IMR-90 (cell line): ENCODE measurements around the gene EP300. TPM values are rescaled to one million over a fixed set of nuclear protein-coding genes. Genes with fewer than 3 reads are reported as not detected.

Experiments
- ATAC-seq: fragments of 200-7000 bp; cut with Tn5 transposase; 2 replicates; pipeline ENCODE4 v1.9.1; 2020; ENCODE audit warnings: low read depth, mild to moderate bottlenecking, moderate library complexity
- BruUV-seq: library from RNA; stranded (reverse); fragments of 400-500 nt; replicated peaks from 2 replicates; lab custom pipeline; 2021; lab: Mats Ljungman, UMichigan
- CTCF ChIA-PET: fragments of 300-600 bp; formaldehyde crosslinking; extraction: SDS; loops from one replicate; lab custom pipeline; 2021; ENCODE audit warnings: antibody characterized with exemption; lab: Yijun Ruan, JAX
- POLR2A ChIA-PET: fragments of 300-600 bp; sonication (Branson Sonifier 250); formaldehyde crosslinking; loops from one replicate; lab custom pipeline; 2022; ENCODE audit warnings: antibody characterized with exemption; ENCODE audit not compliant: unreplicated experiment; lab: Charles Lee
- DNase-seq: peaks from one replicate; pipeline ENCODE4 v3.0.0; 2013
- H2AFZ ChIP-seq: replicated peaks from 2 replicates; pipeline ENCODE3; 2013; ENCODE audit warnings: low read length, mild to moderate bottlenecking; ENCODE audit not compliant: poor library complexity
- H2AK5ac ChIP-seq: 2 replicates; pipeline ENCODE4 v1.6.1; 2013; ENCODE audit warnings: low read depth, low read length, inconsistent platforms
- H2AK9ac ChIP-seq: replicated peaks from 2 replicates; pipeline ENCODE3; 2013; ENCODE audit warnings: mild to moderate bottlenecking, low read depth, low read length, moderate library complexity; ENCODE audit not compliant: poor library complexity
- H2BK120ac ChIP-seq: 2 replicates; pipeline ENCODE4 v1.6.1; 2013; ENCODE audit warnings: low read depth, low read length, inconsistent platforms
- H2BK15ac ChIP-seq: 3 replicates; pipeline ENCODE4 v1.6.1; 2013; ENCODE audit warnings: low read depth, low read length, inconsistent platforms
- H2BK20ac ChIP-seq: 2 replicates; pipeline ENCODE4 v1.6.1; 2013; ENCODE audit warnings: low read depth, mild to moderate bottlenecking, inconsistent platforms, low read length, moderate library complexity
- H2BK5ac ChIP-seq: 2 replicates; pipeline ENCODE4 v1.6.1; 2013; ENCODE audit warnings: mild to moderate bottlenecking, low read depth, low read length, inconsistent platforms; ENCODE audit not compliant: poor library complexity, severe bottlenecking
- H3K14ac ChIP-seq: replicated peaks from 2 replicates; pipeline ENCODE4 v1.6.1; 2013; ENCODE audit warnings: low read depth, low read length, inconsistent platforms
- H3K18ac ChIP-seq: 2 replicates; pipeline ENCODE4 v1.6.1; 2013; ENCODE audit warnings: low read depth, low read length, control low read depth
- H3K23ac ChIP-seq: 2 replicates; pipeline ENCODE4 v1.6.1; 2013; ENCODE audit warnings: low read depth, low read length, inconsistent platforms
- H3K27ac ChIP-seq: 2 replicates; pipeline ENCODE4 v1.5.1; 2013; ENCODE audit warnings: mild to moderate bottlenecking, control low read depth, low read length; ENCODE audit not compliant: insufficient read depth
- H3K27me3 ChIP-seq: 2 replicates; pipeline ENCODE4 v1.6.1; 2013; ENCODE audit warnings: low read length; ENCODE audit not compliant: control insufficient read depth, insufficient read depth
- H3K36me3 ChIP-seq: 2 replicates; pipeline ENCODE4 v1.6.1; 2013; ENCODE audit warnings: low read length, mixed read lengths; ENCODE audit not compliant: control insufficient read depth, insufficient read depth
- H3K4ac ChIP-seq: 2 replicates; pipeline ENCODE4 v1.6.1; 2013; ENCODE audit warnings: low read depth, low read length, inconsistent platforms
- H3K4me1 ChIP-seq: 2 replicates; pipeline ENCODE4 v1.6.1; 2013; ENCODE audit warnings: low read length, mixed read lengths; ENCODE audit not compliant: control insufficient read depth, insufficient read depth
- H3K4me2 ChIP-seq: 2 replicates; pipeline ENCODE4 v1.6.1; 2013; ENCODE audit warnings: low read depth, mild to moderate bottlenecking, control low read depth, low read length, moderate library complexity
- H3K4me3 ChIP-seq: 2 replicates; pipeline ENCODE4 v1.5.1; 2013; ENCODE audit warnings: low read depth, mild to moderate bottlenecking, control low read depth, low read length, moderate library complexity; ENCODE audit not compliant: insufficient read depth
- H3K56ac ChIP-seq: 2 replicates; pipeline ENCODE4 v1.6.1; 2013; ENCODE audit warnings: low read length, inconsistent platforms; ENCODE audit not compliant: insufficient read depth; ENCODE audit errors: extremely low read depth
- H3K79me1 ChIP-seq, 2 experiments: 2 replicates each; pipeline ENCODE4 v1.6.1; 2013; ENCODE audit warnings: low read length in 2 of 2, inconsistent platforms in 1 of 2, low read depth in 1 of 2
- H3K9ac ChIP-seq: 2 replicates; pipeline ENCODE4 v1.6.1; 2013; ENCODE audit warnings: low read depth, low read length, control low read depth
- H3K9me1 ChIP-seq: 2 replicates; pipeline ENCODE4 v1.6.1; 2013; ENCODE audit warnings: low read length, inconsistent platforms; ENCODE audit not compliant: insufficient read depth
- H3K9me3 ChIP-seq: 2 replicates; pipeline ENCODE4 v1.6.1; 2013; ENCODE audit warnings: low read length; ENCODE audit not compliant: control insufficient read depth, insufficient read depth
- H4K20me1 ChIP-seq: 2 replicates; pipeline ENCODE4 v1.6.1; 2013; ENCODE audit warnings: low read length, inconsistent platforms; ENCODE audit not compliant: insufficient read depth
- H4K5ac ChIP-seq: 2 replicates; pipeline ENCODE4 v1.6.1; 2013; ENCODE audit warnings: mild to moderate bottlenecking, low read depth, low read length, control low read depth
- H4K8ac ChIP-seq, 2 experiments: 2 replicates each; pipeline ENCODE4 v1.6.1; 2013; ENCODE audit warnings: low read depth in 2 of 2, low read length in 2 of 2, control low read depth in 1 of 2, inconsistent platforms in 1 of 2
- H4K91ac ChIP-seq: 2 replicates; pipeline ENCODE4 v1.6.1; 2013; ENCODE audit warnings: low read depth, low read length, inconsistent platforms; ENCODE audit not compliant: insufficient read depth
- CEBPB ChIP-seq: IDR thresholded peaks from 2 replicates; pipeline ENCODE4 v1.6.1; 2012; ENCODE audit warnings: low read depth, low read length, improper control_type of control experiment
- CHD1 ChIP-seq: IDR thresholded peaks from 2 replicates; pipeline ENCODE4 v1.6.1; 2012; ENCODE audit warnings: low read depth, low read length, improper control_type of control experiment
- MXI1 ChIP-seq: IDR thresholded peaks from 2 replicates; pipeline ENCODE4 v1.6.1; 2012; ENCODE audit warnings: low read depth, mild to moderate bottlenecking, low read length, moderate library complexity, borderline replicate concordance
- NFE2L2 ChIP-seq: fragments of 150-350 bp; IDR thresholded peaks from 2 replicates; pipeline ENCODE4 v1.6.1; 2016; ENCODE audit warnings: low read depth, mild to moderate bottlenecking, low read length
- RCOR1 ChIP-seq: IDR thresholded peaks from 2 replicates; pipeline ENCODE4 v1.6.1; 2012; ENCODE audit warnings: mild to moderate bottlenecking, low read length, improper control_type of control experiment; ENCODE audit not compliant: insufficient replicate concordance
- RFX5 ChIP-seq: IDR thresholded peaks from 2 replicates; pipeline ENCODE4 v1.8.0; 2012; ENCODE audit warnings: low read depth, mild to moderate bottlenecking, low read length, moderate library complexity
- USF2 ChIP-seq: fragments of 150-350 bp; IDR thresholded peaks from 2 replicates; pipeline ENCODE4 v1.6.1; 2017; ENCODE audit warnings: mild to moderate bottlenecking, antibody characterized with exemption, low read length, low read depth
- WGBS, 2 experiments: methylation state at CpG; one replicate each; pipeline versions ENCODE4 v1.1.5 to v1.1.7; 2013; ENCODE audit warnings: missing lambda C conversion rate in 2 of 2; ENCODE audit not compliant: insufficient read length in 1 of 2; ENCODE audit errors: extremely low coverage in 2 of 2; 5-methylcytosine and 5-hydroxymethylcytosine counted together
- dilution Hi-C: fragments of 300-500 bp; cut with HindIII; formaldehyde crosslinking; loops from one replicate; pipeline ENCODE4 v1.14.3; 2018; ENCODE audit warnings: low sequenced_read_pairs; ENCODE audit not compliant: unreplicated experiment
- in situ Hi-C: fragments of 300-500 bp; cut with MboI; formaldehyde crosslinking; loops from 3 replicates; pipeline ENCODE4 v1.14.3; 2019; ENCODE audit warnings: low sequenced_read_pairs, inconsistent platforms, mixed read lengths
- intact Hi-C: fragments of 100-400 bp; cut with micrococcal nuclease; formaldehyde crosslinking; loops from 2 replicates; pipeline ENCODE4 v1.10.0; 2022
- polyA plus RNA-seq, 3 experiments: library from polyadenylated mRNA; depleted of rRNA; stranded (reverse); fragments of >200 nt; gene quantifications; 2 replicates each; pipeline ENCODE4 v1.2.3, GENCODE V29; 2012; ENCODE audit warnings: low replicate concordance in 1 of 3
- total RNA-seq: library from RNA; depleted of rRNA; stranded (reverse); fragments of >200 nt; gene quantifications from 2 replicates; pipeline ENCODE4 v1.2.3, GENCODE V29; 2012

The EP300 gene
- total and polyA plus RNA-seq, 2 of the 4 experiments (the other 2 are of a cell fraction), result 23.3 to 27.4 TPM

GRCh38 chr22:41074941-41075710, 17.3 kb upstream of the EP300 start:
- H3K14ac ChIP-seq, result no peak overlapping the region
- H3K18ac ChIP-seq, result no peak overlapping the region
- ATAC-seq (no peak), DNase-seq (no peak)
- H2AK9ac ChIP-seq, result no peak overlapping the region
- H4K20me1 ChIP-seq, result no peaks in the 10 kb centered on the region
- no peak overlapping the region for H4K91ac ChIP-seq
- ChIA-PET POLR2A (interaction anchor here (0.6 kb wide), 1 partner anchor 15 kb away, joined by 3 read pairs; no protein-coding TSS in a partner anchor), CTCF (interaction anchor here (0.6 kb wide), 1 partner anchor 152 kb away, joined by 3 read pairs; no protein-coding TSS in a partner anchor)
- no peak overlapping the region for H2BK120ac ChIP-seq
- intact Hi-C loops, result no loop called here
- no TSS peak for BruUV-seq
- H2AFZ ChIP-seq, result no peak overlapping the region
- no peak overlapping the region for H3K27ac ChIP-seq
- H3K56ac ChIP-seq, result no peak overlapping the region
- H3K4me3 ChIP-seq, result no peak overlapping the region
- no peak overlapping the region for H2BK15ac ChIP-seq
- no peaks in the 10 kb centered on the region for H3K36me3 ChIP-seq
- peaks cover 9% of the 10 kb centered on the region for H3K27me3 ChIP-seq
- no peak overlapping the region for H4K8ac ChIP-seq
- H3K79me1 ChIP-seq, result no peaks in the 10 kb centered on the region
- no peaks in the 10 kb centered on the region for H3K4me1 ChIP-seq
- H2BK20ac ChIP-seq, result no peak overlapping the region
- no peaks in the 10 kb centered on the region for H3K9me3 ChIP-seq
- H4K5ac ChIP-seq, result no peak overlapping the region
- H3K9ac ChIP-seq, result no peak overlapping the region
- in situ Hi-C loops, result no loop called here
- H2AK5ac ChIP-seq, result no peak overlapping the region
- dilution Hi-C loops, result no loop called here
- 92% methylated on average over 13 of the region's 26 CpGs; no CpG with 5 or more reads in 1 of the 2 experiments for WGBS, 2 experiments
- no peak overlapping the region for H2BK5ac ChIP-seq
- TF ChIP-seq CEBPB (no peak), CHD1 (no peak), MXI1 (no peak), USF2 (no peak), NFE2L2 (no peak), RCOR1 (no peak), RFX5 (no peak)
- no peaks in the 10 kb centered on the region for H3K9me1 ChIP-seq
- H3K4ac ChIP-seq, result no peak overlapping the region
- no peak overlapping the region for H3K23ac ChIP-seq
- no peak overlapping the region for H3K4me2 ChIP-seq
